Measurements from ENCODE around the gene SHPK. TPM values are rescaled to one million over a fixed set of nuclear protein-coding genes. Genes with fewer than 3 reads are reported as not detected.

The SHPK gene
- total RNA-seq, 1 donor from 2014 or later, result 0.32 TPM

DNA sequence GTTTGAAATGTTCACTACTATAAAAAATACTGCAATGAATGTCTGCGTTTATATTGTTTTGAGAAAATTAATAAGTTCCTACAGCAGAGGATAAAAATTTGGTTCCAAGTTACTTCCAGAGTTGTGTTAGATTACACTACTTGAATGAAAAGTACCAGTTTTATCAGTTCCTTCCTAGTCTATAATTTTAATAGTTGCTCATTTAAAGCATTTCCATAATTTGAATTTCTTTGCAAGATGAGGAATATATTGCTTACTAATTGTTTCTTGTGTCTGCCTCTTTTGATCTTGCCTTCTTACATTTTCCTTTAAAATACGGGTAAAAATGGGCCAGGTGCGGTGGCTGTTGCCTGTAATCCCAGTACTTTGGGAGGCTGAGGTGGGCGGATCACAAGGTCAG, 36.5 kb upstream of the SHPK start:
- Histone ChIP-seq H3K27ac (no peak overlapping the region), H3K4me3 (no peak overlapping the region), H3K4me1 (peaks cover 7 to 9% of the 10 kb centered on the region in 2 donors), H3K36me3 (no peaks in the 10 kb centered on the region), H3K9me3 (no peaks in the 10 kb centered on the region), H3K27me3 (no peaks in the 10 kb centered on the region)
- TF ChIP-seq, protein P1, sequence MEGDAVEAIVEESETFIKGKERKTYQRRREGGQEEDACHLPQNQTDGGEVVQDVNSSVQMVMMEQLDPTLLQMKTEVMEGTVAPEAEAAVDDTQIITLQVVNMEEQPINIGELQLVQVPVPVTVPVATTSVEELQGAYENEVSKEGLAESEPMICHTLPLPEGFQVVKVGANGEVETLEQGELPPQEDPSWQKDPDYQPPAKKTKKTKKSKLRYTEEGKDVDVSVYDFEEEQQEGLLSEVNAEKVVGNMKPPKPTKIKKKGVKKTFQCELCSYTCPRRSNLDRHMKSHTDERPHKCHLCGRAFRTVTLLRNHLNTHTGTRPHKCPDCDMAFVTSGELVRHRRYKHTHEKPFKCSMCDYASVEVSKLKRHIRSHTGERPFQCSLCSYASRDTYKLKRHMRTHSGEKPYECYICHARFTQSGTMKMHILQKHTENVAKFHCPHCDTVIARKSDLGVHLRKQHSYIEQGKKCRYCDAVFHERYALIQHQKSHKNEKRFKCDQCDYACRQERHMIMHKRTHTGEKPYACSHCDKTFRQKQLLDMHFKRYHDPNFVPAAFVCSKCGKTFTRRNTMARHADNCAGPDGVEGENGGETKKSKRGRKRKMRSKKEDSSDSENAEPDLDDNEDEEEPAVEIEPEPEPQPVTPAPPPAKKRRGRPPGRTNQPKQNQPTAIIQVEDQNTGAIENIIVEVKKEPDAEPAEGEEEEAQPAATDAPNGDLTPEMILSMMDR (IDR thresholded peaks at IDR 0.05), result no peak
- intact Hi-C loops (cut with DNase I), result no loop called here
- DNase-seq (ENCODE audit: low spot score in 2 of 2), result no peak

- Histone ChIP-seq H3K36me3 (peaks cover 3 to 5% of the 10 kb centered on the region in 2 donors), H3K27ac (no peak overlapping the region), H3K9me3 (no peaks in the 10 kb centered on the region), H3K4me3 (peak overlapping the region; percentile 86 to 99), H3K27me3 (no peaks in the 10 kb centered on the region), H3K4me1 (peaks cover 12 to 16% of the 10 kb centered on the region in 2 donors)
- intact Hi-C loops (cut with DNase I), result loop anchor here (10.0 kb wide), 3 partner anchors 175 to 1275 kb away; partner anchors contain the start of gene NCBP3
- no peak for DNase-seq (ENCODE audit: low spot score in 2 of 2)
- TF ChIP-seq, protein P1 (IDR thresholded peaks at IDR 0.05), result no peak
Observed at GRCh38 chr17:3669548-3669947, 33.5 kb upstream of the SHPK start.

GRCh38 chr17:3669085-3669347, 33.0 kb upstream of the SHPK start:
- H3K27me3 ChIP-seq, result no peaks in the 10 kb centered on the region
- peak overlapping the region; percentile 97 to 98 for H3K27ac ChIP-seq
- H3K4me1 ChIP-seq, result peaks cover 12 to 16% of the 10 kb centered on the region in 2 donors
- no peaks in the 10 kb centered on the region for H3K9me3 ChIP-seq
- peaks cover 8 to 10% of the 10 kb centered on the region in 2 donors for H3K36me3 ChIP-seq
- no peak for DNase-seq (ENCODE audit: low spot score in 2 of 2)
- TF ChIP-seq, protein P1 (IDR thresholded peaks at IDR 0.05), result no peak
- peak overlapping the region; percentile 86 to 99 for H3K4me3 ChIP-seq
- intact Hi-C loops (cut with DNase I), result loop anchor here (10.0 kb wide), 3 partner anchors 176 to 1274 kb away; partner anchors contain the start of gene NCBP3

GRCh38 chr17:3668279-3669084, 32.4 kb upstream of the SHPK start, which contains the start of the genes EMC6 and TAX1BP3:
EMC6 (plus strand) TSS chr17:3668812; CDS start chr17:3669147, 335 bp downstream.
TAX1BP3 (minus strand) TSS chr17:3668578; CDS start chr17:3668526, 52 bp downstream.
- peak within 1 kb of the TSS; percentile 86 to 99 for H3K4me3 ChIP-seq
- intact Hi-C loops (cut with DNase I), result loop anchor here (1.0 to 10.0 kb wide), 5 partner anchors 32 to 1274 kb away; partner anchors contain the start of genes CTNS, HASPIN, NCBP3 and SHPK
- peaks cover 14 to 16% of the 10 kb centered on the region in 2 donors for H3K36me3 ChIP-seq
- H3K27me3 ChIP-seq, result no peaks in the 10 kb centered on the region
- peak; percentile 93 to 99 for DNase-seq (ENCODE audit: low spot score in 2 of 2)
- peak within 1 kb of the TSS; percentile 97 to 98 for H3K27ac ChIP-seq
- TF ChIP-seq, protein P1 (IDR thresholded peaks at IDR 0.05), result no peak
- peaks cover 12 to 16% of the 10 kb centered on the region in 2 donors for H3K4me1 ChIP-seq
- H3K9me3 ChIP-seq, result no peaks in the 10 kb centered on the region

GRCh38 chr17:3667366-3668278, 31.6 kb upstream of the SHPK start:
- H3K36me3 ChIP-seq, result peaks cover 22% of the 10 kb centered on the region in 2 donors
- intact Hi-C loops (cut with DNase I), result loop anchor here (1.0 to 10.0 kb wide), 5 partner anchors 31 to 1273 kb away; partner anchors contain the start of genes CTNS, HASPIN, NCBP3 and SHPK
- peak overlapping the region; percentile 97 to 98 for H3K27ac ChIP-seq
- no peaks in the 10 kb centered on the region for H3K27me3 ChIP-seq
- H3K4me3 ChIP-seq, result peak overlapping the region; percentile 86 to 99
- DNase-seq (ENCODE audit: low spot score in 2 of 2), result peak; percentile 41 to 94
- H3K4me1 ChIP-seq, result peaks cover 12 to 16% of the 10 kb centered on the region in 2 donors
- TF ChIP-seq, protein P1 (IDR thresholded peaks at IDR 0.05), result peak in 1 of 3 experiments; percentile 3
- H3K9me3 ChIP-seq, result no peaks in the 10 kb centered on the region

All from ascending aorta (tissue), 2 donors.